Endothelial cell of umbilical vein (primary cell): ENCODE results near the gene ATP8A2. TPM values are rescaled to one million over a fixed set of nuclear protein-coding genes. Genes with fewer than 3 reads are reported as not detected.

Experiments
- BruUV-seq: library from RNA; stranded (reverse); fragments of 400-500 nt; replicated peaks from 2 replicates; lab custom pipeline; 2021; lab: Mats Ljungman, UMichigan
- CTCF ChIA-PET: fragments of 300-600, 350-600 bp; sonication (Branson Sonifier 250); formaldehyde crosslinking; loops from one replicate; lab custom pipeline; 2021; ENCODE audit warnings: antibody characterized with exemption, inconsistent platforms; lab: Charles Lee
- POLR2A ChIA-PET: fragments of 300-600, 350-600 bp; sonication (Branson Sonifier 250); formaldehyde crosslinking; loops from one replicate; lab custom pipeline; 2021; ENCODE audit warnings: antibody characterized with exemption, inconsistent platforms; lab: Charles Lee
- DNase-seq: peaks from one replicate; pipeline ENCODE4 v3.0.0-alpha.2; 2011; ENCODE audit warnings: low read depth, low spot score
- FAIRE-seq: peaks from 2 replicates; lab custom pipeline; 2011; peaks lifted over from hg19 to GRCh38; lab: Jason Lieb, UNC
- H2AFZ ChIP-seq: 2 replicates; pipeline ENCODE4 v1.6.0; 2012; ENCODE audit warnings: low read depth, low read length, control low read depth, inconsistent platforms
- H3K27ac ChIP-seq: 2 replicates; pipeline ENCODE4 v1.5.1; 2011; ENCODE audit warnings: low read depth, mild to moderate bottlenecking, control low read depth, low read length, moderate library complexity; ENCODE audit not compliant: insufficient read depth
- H3K27me3 ChIP-seq, 2 experiments: 2 replicates each; pipeline versions ENCODE4 v1.6.0 to v1.6.1; 2011; ENCODE audit warnings: low read length in 2 of 2, mixed read lengths in 1 of 2; ENCODE audit not compliant: control insufficient read depth in 2 of 2, insufficient read depth in 2 of 2
- H3K36me3 ChIP-seq, 2 experiments: 2 replicates in 1 of 2; 3 replicates in 1 of 2; pipeline ENCODE4 v1.5.1; 2011; ENCODE audit warnings: low read length in 2 of 2, mild to moderate bottlenecking in 1 of 2, moderate library complexity in 1 of 2; ENCODE audit not compliant: control insufficient read depth in 2 of 2, insufficient read depth in 2 of 2; ENCODE audit errors: extremely low read depth in 1 of 2
- H3K4me1 ChIP-seq: 3 replicates; pipeline ENCODE4 v1.5.1; 2011; ENCODE audit warnings: mild to moderate bottlenecking, low read length; ENCODE audit not compliant: control insufficient read depth, insufficient read depth; ENCODE audit errors: extremely low read depth
- H3K4me2 ChIP-seq: 2 replicates; pipeline ENCODE4 v1.6.1; 2011; ENCODE audit warnings: low read length, control low read depth, mixed read lengths; ENCODE audit not compliant: insufficient read depth
- H3K4me3 ChIP-seq, 3 experiments: fragments of 200-600 bp in 1 of 3; sonication (generic), shearing (Covaris generic) in 1 of 3; replicated peaks in 1 of 3; 2 replicates each; pipeline ENCODE4 v1.5.1; 2011 to 2016; ENCODE audit warnings: control low read depth in 3 of 3, low read length in 3 of 3, mild to moderate bottlenecking in 2 of 3, inconsistent platforms in 1 of 3, low read depth in 1 of 3, moderate library complexity in 1 of 3; ENCODE audit not compliant: insufficient read depth in 1 of 3
- H3K79me2 ChIP-seq: 2 replicates; pipeline ENCODE4 v1.6.0; 2012; ENCODE audit warnings: low read length, inconsistent platforms; ENCODE audit not compliant: control insufficient read depth, insufficient read depth
- H3K9ac ChIP-seq: replicated peaks from 2 replicates; pipeline ENCODE3; 2011; ENCODE audit warnings: low read length, control low read depth; ENCODE audit not compliant: insufficient read depth; ENCODE audit errors: extremely low read depth
- H3K9me1 ChIP-seq: replicated peaks from 3 replicates; pipeline ENCODE4 v1.6.0; 2011; ENCODE audit warnings: mild to moderate bottlenecking, low read length; ENCODE audit not compliant: control insufficient read depth, insufficient read depth; ENCODE audit errors: extremely low read depth
- H3K9me3 ChIP-seq: replicated peaks from 2 replicates; pipeline ENCODE4 v1.5.1; 2012; ENCODE audit warnings: low read length, inconsistent platforms; ENCODE audit not compliant: control insufficient read depth, insufficient read depth
- H4K20me1 ChIP-seq: replicated peaks from 2 replicates; pipeline ENCODE3; 2011; ENCODE audit warnings: mild to moderate bottlenecking, low read length; ENCODE audit not compliant: control insufficient read depth, insufficient read depth; ENCODE audit errors: extremely low read depth
- EZH2 ChIP-seq: IDR thresholded peaks from 2 replicates; pipeline ENCODE4 v1.6.1; 2012; ENCODE audit warnings: borderline replicate concordance, low read depth, mild to moderate bottlenecking, moderate library complexity, low read length, inconsistent platforms; ENCODE audit not compliant: severe bottlenecking
- FOS ChIP-seq: IDR thresholded peaks from 2 replicates; pipeline ENCODE4 v1.6.1; 2011; ENCODE audit warnings: mild to moderate bottlenecking, low read length, moderate library complexity, borderline replicate concordance; ENCODE audit not compliant: insufficient read depth
- GATA2 ChIP-seq: IDR thresholded peaks from 2 replicates; pipeline ENCODE4 v1.7.0; 2011; ENCODE audit warnings: low read depth, mild to moderate bottlenecking, moderate library complexity, mixed read lengths, low read length; ENCODE audit not compliant: insufficient read length, insufficient read depth
- JUN ChIP-seq: IDR thresholded peaks from 2 replicates; pipeline ENCODE4 v1.6.1; 2011; ENCODE audit warnings: borderline replicate concordance, low read depth; ENCODE audit not compliant: insufficient read length, insufficient read depth
- MYC ChIP-seq: IDR thresholded peaks from one replicate; pipeline ENCODE4 v1.6.1; 2011; ENCODE audit warnings: mild to moderate bottlenecking, low read depth, low read length
- POLR2A ChIP-seq: IDR thresholded peaks from 2 replicates; pipeline ENCODE4 v1.6.1; 2012; ENCODE audit warnings: low read depth, mild to moderate bottlenecking, control low read depth, low read length
- POLR2AphosphoS5 ChIP-seq: IDR thresholded peaks from 2 replicates; pipeline ENCODE4 v1.6.1; 2012; ENCODE audit warnings: low read depth, mild to moderate bottlenecking, control low read depth, low read length, moderate library complexity; ENCODE audit not compliant: insufficient read depth
- dilution Hi-C: fragments of 300-500 bp; cut with MboI; formaldehyde crosslinking; loops from one replicate; pipeline ENCODE4 v1.15.0; 2019; ENCODE audit warnings: low sequenced_read_pairs; ENCODE audit not compliant: extremely low pct_ligation_motif_present
- intact Hi-C: fragments of 100-400 bp; cut with micrococcal nuclease; formaldehyde crosslinking; loops from one replicate; pipeline ENCODE4 v1.10.0; 2022
- polyA plus RNA-seq, 4 experiments: library from polyadenylated mRNA; depleted of rRNA in 3 of 4; stranded (reverse) in 3 of 4; unstranded in 1 of 4; fragments of >200 nt; gene quantifications; 2 replicates each; pipeline versions ENCODE4 v1.2.1 to v1.2.3, GENCODE V29; 2011 to 2012; ENCODE audit warnings: missing spikeins in 1 of 4
- total RNA-seq: library from RNA; stranded (reverse); gene quantifications from 2 replicates; pipeline ENCODE4 v1.2.3, GENCODE V29; 2021
- TF ChIP-seq, protein P1 (sequence below), 2 donors: IDR thresholded peaks; 1 replicate in 1 of 2; 2 replicates in 1 of 2; pipeline ENCODE4 v1.5.1; 2011; ENCODE audit warnings: low read length in 2 of 2, mild to moderate bottlenecking in 2 of 2, moderate library complexity in 2 of 2, control low read depth in 1 of 2, inconsistent platforms in 1 of 2, low read depth in 1 of 2; ENCODE audit not compliant: insufficient read depth in 1 of 2; ENCODE audit errors: extremely low read depth in 1 of 2
- TF ChIP-seq, protein P2 (sequence below): IDR thresholded peaks from 2 replicates; pipeline ENCODE4 v1.6.1; 2011; ENCODE audit not compliant: insufficient read depth, insufficient read length

The ATP8A2 gene
- total and polyA plus RNA-seq, 2 donors (not counting 3 experiments of a cell fraction or from before 2014, with no cell fraction given) = 0.11 to 0.49 TPM

- no peak for DNase-seq
- Histone ChIP-seq H4K20me1 (no peaks in the 10 kb centered on the region), H3K9me1 (no peaks in the 10 kb centered on the region), H3K4me1 (peaks cover 5% of the 10 kb centered on the region), H3K9ac (no peak overlapping the region), H3K79me2 (no peaks in the 10 kb centered on the region), H3K4me3 (no peak overlapping the region), H3K27ac (no peak overlapping the region), H3K27me3 (peaks cover 0 to under 1% of the 10 kb centered on the region in 2 experiments), H3K4me2 (no peak overlapping the region), H2AFZ (no peak overlapping the region), H3K36me3 (no peaks in the 10 kb centered on the region), H3K9me3 (no peaks in the 10 kb centered on the region)
- POLR2A ChIA-PET = no interaction called here
- CTCF ChIA-PET = interaction anchor here (1.2 kb wide), 1 partner anchor 12 kb away, joined by 3 read pairs; no protein-coding TSS in a partner anchor
- no TSS peak for BruUV-seq
- intact Hi-C loops = no loop called here
- TF ChIP-seq POLR2A = no peak
- no peak for TF ChIP-seq POLR2AphosphoS5
- FAIRE-seq = no peak
- dilution Hi-C loops = no loop called here
These were observed 315.2 kb downstream of the ATP8A2 start for GRCh38 chr13:25686831-25687470.

GRCh38 chr13:25687471-25688225, 315.9 kb downstream of the ATP8A2 start:
- dilution Hi-C loops = no loop called here
- Histone ChIP-seq H4K20me1 (no peaks in the 10 kb centered on the region), H2AFZ (peak overlapping the region; percentile 36), H3K36me3 (no peaks in the 10 kb centered on the region), H3K4me1 (peaks cover 5% of the 10 kb centered on the region), H3K9ac (no peak overlapping the region), H3K9me3 (no peaks in the 10 kb centered on the region), H3K9me1 (no peaks in the 10 kb centered on the region), H3K4me3 (no peak overlapping the region), H3K27me3 (peaks cover 0 to 3% of the 10 kb centered on the region in 2 experiments), H3K27ac (no peak overlapping the region), H3K79me2 (no peaks in the 10 kb centered on the region), H3K4me2 (no peak overlapping the region)
- CTCF ChIA-PET = interaction anchor here (1.2 kb wide), 1 partner anchor 13 kb away, joined by 3 read pairs; no protein-coding TSS in a partner anchor
- POLR2A ChIA-PET = no interaction called here
- FAIRE-seq = peak; percentile 4
- DNase-seq = peak; percentile 61
- no TSS peak for BruUV-seq
- no peak for TF ChIP-seq GATA2
- TF ChIP-seq, protein P1, sequence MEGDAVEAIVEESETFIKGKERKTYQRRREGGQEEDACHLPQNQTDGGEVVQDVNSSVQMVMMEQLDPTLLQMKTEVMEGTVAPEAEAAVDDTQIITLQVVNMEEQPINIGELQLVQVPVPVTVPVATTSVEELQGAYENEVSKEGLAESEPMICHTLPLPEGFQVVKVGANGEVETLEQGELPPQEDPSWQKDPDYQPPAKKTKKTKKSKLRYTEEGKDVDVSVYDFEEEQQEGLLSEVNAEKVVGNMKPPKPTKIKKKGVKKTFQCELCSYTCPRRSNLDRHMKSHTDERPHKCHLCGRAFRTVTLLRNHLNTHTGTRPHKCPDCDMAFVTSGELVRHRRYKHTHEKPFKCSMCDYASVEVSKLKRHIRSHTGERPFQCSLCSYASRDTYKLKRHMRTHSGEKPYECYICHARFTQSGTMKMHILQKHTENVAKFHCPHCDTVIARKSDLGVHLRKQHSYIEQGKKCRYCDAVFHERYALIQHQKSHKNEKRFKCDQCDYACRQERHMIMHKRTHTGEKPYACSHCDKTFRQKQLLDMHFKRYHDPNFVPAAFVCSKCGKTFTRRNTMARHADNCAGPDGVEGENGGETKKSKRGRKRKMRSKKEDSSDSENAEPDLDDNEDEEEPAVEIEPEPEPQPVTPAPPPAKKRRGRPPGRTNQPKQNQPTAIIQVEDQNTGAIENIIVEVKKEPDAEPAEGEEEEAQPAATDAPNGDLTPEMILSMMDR (IDR thresholded peaks at IDR 0.05; ENCODE audit: extremely low read depth in 1 of 2, insufficient read depth in 1 of 2, low read depth in 1 of 2, low read length in 2 of 2) = no peak
- TF ChIP-seq MYC = no peak
- no peak for TF ChIP-seq POLR2A
- TF ChIP-seq POLR2AphosphoS5 = no peak
- no peak for TF ChIP-seq JUN
- TF ChIP-seq FOS = no peak
- TF ChIP-seq, protein P2, sequence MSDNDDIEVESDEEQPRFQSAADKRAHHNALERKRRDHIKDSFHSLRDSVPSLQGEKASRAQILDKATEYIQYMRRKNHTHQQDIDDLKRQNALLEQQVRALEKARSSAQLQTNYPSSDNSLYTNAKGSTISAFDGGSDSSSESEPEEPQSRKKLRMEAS = no peak
- no peak for TF ChIP-seq EZH2
- intact Hi-C loops = no loop called here
